H1 (cell line): ENCODE data around the gene CCDC92B. TPM values are rescaled to one million over a fixed set of nuclear protein-coding genes. Genes with fewer than 3 reads are reported as not detected.

Experiments
- CTCF ChIA-PET: fragments of 300-600 bp; sonication (Branson Sonifier 250); formaldehyde crosslinking; loops from one replicate; lab custom pipeline; 2021; ENCODE audit not compliant: partially characterized antibody; lab: Charles Lee
- POLR2A ChIA-PET: fragments of 300-600 bp; sonication (Branson Sonifier 250); formaldehyde crosslinking; loops from one replicate; lab custom pipeline; 2021; ENCODE audit warnings: inconsistent platforms; ENCODE audit not compliant: partially characterized antibody; lab: Charles Lee
- DNase-seq, 2 experiments: peaks; one replicate each; pipeline versions ENCODE4 v3.0.0 to v3.0.0-alpha.2; 2010 to 2022; ENCODE audit warnings: low spot score in 2 of 2, low read depth in 1 of 2, mixed read lengths in 1 of 2
- FAIRE-seq: peaks from 2 replicates; lab custom pipeline; 2011; peaks lifted over from hg19 to GRCh38; lab: Jason Lieb, UNC
- H2AFZ ChIP-seq: 2 replicates; pipeline ENCODE4 v1.8.1; 2012; ENCODE audit warnings: low read length, inconsistent platforms
- H2AK5ac ChIP-seq: 2 replicates; pipeline ENCODE4 v1.6.1; 2013; ENCODE audit warnings: low read depth, low read length
- H2BK120ac ChIP-seq: replicated peaks from 2 replicates; pipeline ENCODE3; 2013; ENCODE audit warnings: low read depth, low read length, inconsistent platforms
- H2BK12ac ChIP-seq: 2 replicates; pipeline ENCODE4 v1.6.1; 2013; ENCODE audit warnings: low read depth, low read length
- H2BK15ac ChIP-seq: 2 replicates; pipeline ENCODE4 v1.6.1; 2013; ENCODE audit warnings: low read length
- H2BK20ac ChIP-seq: 2 replicates; pipeline ENCODE4 v1.6.1; 2013; ENCODE audit warnings: low read length
- H2BK5ac ChIP-seq: 2 replicates; pipeline ENCODE4 v1.6.1; 2013; ENCODE audit warnings: low read depth, low read length
- H3K14ac ChIP-seq: 2 replicates; pipeline ENCODE4 v1.6.1; 2013; ENCODE audit warnings: inconsistent platforms; ENCODE audit not compliant: insufficient read length
- H3K18ac ChIP-seq: 2 replicates; pipeline ENCODE4 v1.6.1; 2013; ENCODE audit warnings: low read length; ENCODE audit errors: extremely low read depth
- H3K23ac ChIP-seq: 2 replicates; pipeline ENCODE4 v1.6.1; 2013; ENCODE audit warnings: inconsistent platforms; ENCODE audit not compliant: insufficient read length
- H3K23me2 ChIP-seq: 2 replicates; pipeline ENCODE4 v1.6.1; 2013; ENCODE audit warnings: low read depth, low read length
- H3K27ac ChIP-seq: 2 replicates; pipeline ENCODE4 v1.6.1; 2011; ENCODE audit warnings: low read depth, low read length, inconsistent platforms
- H3K27me3 ChIP-seq, 4 experiments: replicated peaks in 1 of 4; 1 replicate in 1 of 4; 2 replicates in 3 of 4; pipeline versions ENCODE4 v1.6.1 to v1.8.1; 2011 to 2013; ENCODE audit warnings: low read length in 3 of 4, mild to moderate bottlenecking in 3 of 4, inconsistent platforms in 2 of 4, mixed read lengths in 2 of 4, moderate library complexity in 1 of 4; ENCODE audit not compliant: control insufficient read depth in 3 of 4, insufficient read depth in 3 of 4; ENCODE audit errors: extremely low read depth in 1 of 4
- H3K36me3 ChIP-seq, 4 experiments: 2 replicates each; pipeline versions ENCODE4 v1.6.1 to v1.8.1; 2011 to 2013; ENCODE audit warnings: mild to moderate bottlenecking in 4 of 4, low read length in 3 of 4, moderate library complexity in 2 of 4, control low read depth in 1 of 4, inconsistent platforms in 1 of 4; ENCODE audit not compliant: insufficient read depth in 4 of 4, control insufficient read depth in 2 of 4
- H3K4ac ChIP-seq: replicated peaks from 2 replicates; pipeline ENCODE3; 2013; ENCODE audit warnings: low read length, low read depth, mixed read lengths, inconsistent platforms; ENCODE audit not compliant: insufficient read length
- H3K4me1 ChIP-seq, 4 experiments: replicated peaks in 1 of 4; 1 replicate in 1 of 4; 2 replicates in 3 of 4; pipeline versions ENCODE4 v1.6.1 to v1.8.1; 2011 to 2013; ENCODE audit warnings: low read length in 3 of 4, inconsistent platforms in 2 of 4, mixed read lengths in 1 of 4; ENCODE audit not compliant: insufficient read depth in 4 of 4, control insufficient read depth in 3 of 4
- H3K4me2 ChIP-seq, 2 experiments: 2 replicates each; pipeline versions ENCODE4 v1.6.1 to v1.8.1; 2011 to 2013; ENCODE audit warnings: low read depth in 2 of 2, low read length in 2 of 2, control low read depth in 1 of 2, inconsistent platforms in 1 of 2, mild to moderate bottlenecking in 1 of 2; ENCODE audit not compliant: insufficient read depth in 1 of 2
- H3K4me3 ChIP-seq, 4 experiments: fragments of 200-600, 300-600 bp in 1 of 4; sonication (generic), shearing (Covaris generic), sonication (Bioruptor Twin) in 1 of 4; 2 replicates each; pipeline versions ENCODE4 v1.5.1 to v1.8.1; 2011 to 2016; ENCODE audit warnings: low read length in 4 of 4, low read depth in 3 of 4, control low read depth in 2 of 4, inconsistent platforms in 2 of 4, mild to moderate bottlenecking in 2 of 4, mixed read lengths in 1 of 4, moderate library complexity in 1 of 4; ENCODE audit not compliant: insufficient read depth in 2 of 4; ENCODE audit errors: extremely low read depth in 1 of 4
- H3K56ac ChIP-seq: replicated peaks from 2 replicates; pipeline ENCODE3; 2013; ENCODE audit warnings: low read depth, mild to moderate bottlenecking, mixed read lengths, low read length, inconsistent platforms; ENCODE audit not compliant: insufficient read length
- H3K79me1 ChIP-seq: 2 replicates; pipeline ENCODE4 v1.6.1; 2013; ENCODE audit warnings: low read depth, low read length, control low read depth
- H3K79me2 ChIP-seq, 2 experiments: 2 replicates each; pipeline versions ENCODE4 v1.6.1 to v1.8.1; 2012 to 2013; ENCODE audit warnings: low read length in 2 of 2, mild to moderate bottlenecking in 2 of 2, inconsistent platforms in 1 of 2; ENCODE audit not compliant: insufficient read depth in 2 of 2, control insufficient read depth in 1 of 2
- H3K9ac ChIP-seq, 4 experiments: replicated peaks in 1 of 4; 1 replicate in 1 of 4; 2 replicates in 3 of 4; pipeline versions ENCODE4 v1.6.1 to v1.8.1; 2011 to 2013; ENCODE audit warnings: low read depth in 3 of 4, low read length in 3 of 4, control low read depth in 2 of 4, mild to moderate bottlenecking in 2 of 4, moderate library complexity in 2 of 4, inconsistent platforms in 1 of 4; ENCODE audit errors: extremely low read depth in 1 of 4
- H3K9me3 ChIP-seq, 2 experiments: 2 replicates each; pipeline versions ENCODE4 v1.6.1 to v1.8.1; 2012 to 2013; ENCODE audit warnings: mild to moderate bottlenecking in 2 of 2, moderate library complexity in 2 of 2, control low read depth in 1 of 2, inconsistent platforms in 1 of 2, low read depth in 1 of 2, low read length in 1 of 2, mixed read lengths in 1 of 2; ENCODE audit not compliant: insufficient read depth in 2 of 2
- H4K20me1 ChIP-seq, 2 experiments: replicated peaks in 1 of 2; 2 replicates each; pipeline versions ENCODE3 to v1.8.1; 2011 to 2013; ENCODE audit warnings: inconsistent platforms in 2 of 2, low read length in 2 of 2, mild to moderate bottlenecking in 1 of 2; ENCODE audit not compliant: insufficient read depth in 2 of 2, control insufficient read depth in 1 of 2
- H4K5ac ChIP-seq: 2 replicates; pipeline ENCODE4 v1.6.1; 2013; ENCODE audit warnings: low read length, low read depth, mixed read lengths, inconsistent platforms; ENCODE audit not compliant: insufficient read length
- H4K8ac ChIP-seq: 2 replicates; pipeline ENCODE4 v1.8.0; 2013; ENCODE audit warnings: mild to moderate bottlenecking, moderate library complexity, low read length, inconsistent platforms; ENCODE audit not compliant: insufficient read depth; ENCODE audit errors: extremely low read depth
- H4K91ac ChIP-seq: replicated peaks from 2 replicates; pipeline ENCODE3; 2013; ENCODE audit warnings: low read length, mixed read lengths, inconsistent platforms; ENCODE audit not compliant: insufficient read length
- ATF3 ChIP-seq: IDR thresholded peaks from 2 replicates; pipeline ENCODE4 v1.6.1; 2011; ENCODE audit warnings: low read depth, mild to moderate bottlenecking, low read length; ENCODE audit not compliant: insufficient read depth
- CREB1 ChIP-seq: IDR thresholded peaks from 2 replicates; pipeline ENCODE4 v1.6.1; 2012; ENCODE audit warnings: inconsistent platforms
- FOSL1 ChIP-seq: IDR thresholded peaks from 2 replicates; pipeline ENCODE4 v1.6.1; 2011; ENCODE audit warnings: mild to moderate bottlenecking, low read depth, low read length, moderate library complexity; ENCODE audit not compliant: insufficient read depth
- JUND ChIP-seq: IDR thresholded peaks from 2 replicates; pipeline ENCODE4 v1.6.1; 2011; ENCODE audit warnings: mild to moderate bottlenecking, improper control_type of control experiment, low read length
- NRF1 ChIP-seq: IDR thresholded peaks from 2 replicates; pipeline ENCODE4 v1.6.1; 2011; ENCODE audit warnings: mild to moderate bottlenecking, low read depth, low read length, improper control_type of control experiment
- POU5F1 ChIP-seq: IDR thresholded peaks from 2 replicates; pipeline ENCODE4 v1.6.1; 2011; ENCODE audit warnings: low read depth, mild to moderate bottlenecking, low read length, moderate library complexity
- RBBP5 ChIP-seq: IDR thresholded peaks from 2 replicates; pipeline ENCODE4 v1.7.1; 2012; ENCODE audit warnings: low read depth, mild to moderate bottlenecking, inconsistent platforms, low read length, moderate library complexity, borderline replicate concordance
- RNF2 ChIP-seq: fragments of 200-900, 300-1000 bp; sonication (generic); IDR thresholded peaks from 2 replicates; pipeline ENCODE4 v1.7.1; 2016; ENCODE audit warnings: borderline replicate concordance, low read depth, mild to moderate bottlenecking, antibody characterized with exemption, low read length; ENCODE audit not compliant: poor library complexity, severe bottlenecking; ENCODE audit errors: missing control alignments
- SAP30 ChIP-seq: fragments of 300-600 bp; sonication (generic); IDR thresholded peaks from 2 replicates; pipeline ENCODE4 v1.7.1; 2012; ENCODE audit warnings: low read length, moderate library complexity, mild to moderate bottlenecking, inconsistent platforms; ENCODE audit not compliant: insufficient read depth, insufficient replicate concordance
- SRF ChIP-seq: IDR thresholded peaks from 2 replicates; pipeline ENCODE4 v1.6.1; 2011; ENCODE audit warnings: mild to moderate bottlenecking, low read depth, low read length, moderate library complexity
- TAF7 ChIP-seq: optimal IDR thresholded peaks from 2 replicates; pipeline ENCODE3; 2011; ENCODE audit warnings: low read depth, mild to moderate bottlenecking, inconsistent platforms, low read length, moderate library complexity, borderline replicate concordance
- TBP ChIP-seq: IDR thresholded peaks from 2 replicates; pipeline ENCODE4 v1.6.1; 2011; ENCODE audit warnings: low read depth, low read length, improper control_type of control experiment
- YY1 ChIP-seq: IDR thresholded peaks from 2 replicates; pipeline ENCODE4 v1.6.1; 2011; ENCODE audit warnings: low read depth, mild to moderate bottlenecking, low read length
- ZNF274 ChIP-seq: IDR thresholded peaks from 2 replicates; pipeline ENCODE4 v1.7.0; 2012; ENCODE audit warnings: low read length, borderline replicate concordance; ENCODE audit errors: extremely low read depth
- WGBS, 2 experiments: shearing (Covaris generic) in 1 of 2; methylation state at CpG; one replicate each; pipeline versions ENCODE4 v1.1.6 to v1.1.7; 2013 to 2015; ENCODE audit warnings: low lambda C conversion rate in 2 of 2, mixed read lengths in 2 of 2, inconsistent platforms in 1 of 2, low coverage in 1 of 2, missing lambda C conversion rate in 1 of 2; ENCODE audit not compliant: insufficient replicate concordance in 2 of 2, insufficient coverage in 1 of 2, insufficient read length in 1 of 2; ENCODE audit errors: extremely low coverage in 1 of 2, missing lambda C conversion rate in 1 of 2; 5-methylcytosine and 5-hydroxymethylcytosine counted together
- polyA plus RNA-seq, 7 experiments: library from polyadenylated mRNA; depleted of rRNA in 3 of 7; stranded (reverse) in 5 of 7; unstranded in 2 of 7; fragments of >200 nt in 5 of 7; fragments of 200-250 nt in 2 of 7; gene quantifications; 1 replicate in 5 of 7; 2 replicates in 1 of 7; 4 replicates in 1 of 7; pipeline versions ENCODE4 v1.2.1 to v1.2.3, GENCODE V29; 2011 to 2013; ENCODE audit warnings: missing spikeins in 2 of 7, mixed read lengths in 2 of 7
- total RNA-seq: library from RNA; stranded (reverse); fragmentation: NEBNext Ultra II Directional; extraction: Animal tissue kit (Norgen Biotek cat#: 25700); gene quantifications from 2 replicates; pipeline ENCODE4 v1.2.1, GENCODE V29; 2021

The CCDC92B gene
- total and polyA plus RNA-seq, 2 of the 8 experiments (the other 6 are each of a cell fraction or from before 2014, with no cell fraction given) = 5.5 to 12.1 TPM

GRCh38 chr17:2735896-2736295 is 13.6 kb downstream of the CCDC92B start:
- Histone ChIP-seq H3K4me3 (no peak overlapping the region), H3K18ac (no peak overlapping the region), H2AK5ac (no peak overlapping the region), H3K23me2 (no peaks in the 10 kb centered on the region), H3K79me2 (no peaks in the 10 kb centered on the region), H3K14ac (no peak overlapping the region), H3K27me3 (no peaks in the 10 kb centered on the region), H3K4ac (no peak overlapping the region), H2BK20ac (no peak overlapping the region), H3K9me3 (no peaks in the 10 kb centered on the region), H3K27ac (no peak overlapping the region), H3K56ac (no peak overlapping the region), H2BK120ac (no peak overlapping the region), H3K4me1 (no peaks in the 10 kb centered on the region), H4K91ac (no peak overlapping the region), H3K79me1 (no peaks in the 10 kb centered on the region), H3K36me3 (peaks cover 0 to 4% (median 0%) of the 10 kb centered on the region in 4 experiments; a peak in 1 of 8 replicates), H3K23ac (no peak overlapping the region), H2AFZ (no peak overlapping the region), H2BK12ac (no peak overlapping the region), H4K20me1 (peaks cover 0 to 2% of the 10 kb centered on the region in 2 experiments), H4K5ac (no peak overlapping the region), H4K8ac (no peak overlapping the region), H3K9ac (no peak overlapping the region), H3K4me2 (no peak overlapping the region), H2BK15ac (no peak overlapping the region), H2BK5ac (no peak overlapping the region)
- ChIA-PET CTCF (no interaction called here), POLR2A (interaction anchor here (1.4 to 4.0 kb wide), 2 partner anchors 11 to 25 kb away, joined by 4 to 18 read pairs; no protein-coding TSS in a partner anchor)
- FAIRE-seq (no peak), DNase-seq (no peak)
- WGBS, 2 experiments = 94% methylated on average over 5 of the region's 5 CpGs; no CpG with 5 or more reads in 1 of the 2 experiments
- TF ChIP-seq YY1 = no peak
- TF ChIP-seq TBP = no peak
- no peak for TF ChIP-seq POU5F1
- no peak for TF ChIP-seq ATF3
- TF ChIP-seq FOSL1 = no peak
- no peak for TF ChIP-seq SAP30
- TF ChIP-seq RNF2 = no peak
- TF ChIP-seq JUND = no peak
- no peak for TF ChIP-seq ZNF274
- TF ChIP-seq CREB1 = no peak
- TF ChIP-seq TAF7 = no peak
- no peak for TF ChIP-seq RBBP5
- no peak for TF ChIP-seq NRF1
- TF ChIP-seq SRF = no peak
